HG02610 (cell line): ENCODE data around the gene ADGRG6.

Experiments
- ATAC-seq: cut with Tn5 transposase; IDR thresholded peaks from one replicate; pipeline ENCODE4 v1.9.1; 2021; ENCODE audit warnings: mild to moderate bottlenecking, moderate library complexity; ENCODE audit not compliant: unreplicated experiment

The ADGRG6 gene

DNA sequence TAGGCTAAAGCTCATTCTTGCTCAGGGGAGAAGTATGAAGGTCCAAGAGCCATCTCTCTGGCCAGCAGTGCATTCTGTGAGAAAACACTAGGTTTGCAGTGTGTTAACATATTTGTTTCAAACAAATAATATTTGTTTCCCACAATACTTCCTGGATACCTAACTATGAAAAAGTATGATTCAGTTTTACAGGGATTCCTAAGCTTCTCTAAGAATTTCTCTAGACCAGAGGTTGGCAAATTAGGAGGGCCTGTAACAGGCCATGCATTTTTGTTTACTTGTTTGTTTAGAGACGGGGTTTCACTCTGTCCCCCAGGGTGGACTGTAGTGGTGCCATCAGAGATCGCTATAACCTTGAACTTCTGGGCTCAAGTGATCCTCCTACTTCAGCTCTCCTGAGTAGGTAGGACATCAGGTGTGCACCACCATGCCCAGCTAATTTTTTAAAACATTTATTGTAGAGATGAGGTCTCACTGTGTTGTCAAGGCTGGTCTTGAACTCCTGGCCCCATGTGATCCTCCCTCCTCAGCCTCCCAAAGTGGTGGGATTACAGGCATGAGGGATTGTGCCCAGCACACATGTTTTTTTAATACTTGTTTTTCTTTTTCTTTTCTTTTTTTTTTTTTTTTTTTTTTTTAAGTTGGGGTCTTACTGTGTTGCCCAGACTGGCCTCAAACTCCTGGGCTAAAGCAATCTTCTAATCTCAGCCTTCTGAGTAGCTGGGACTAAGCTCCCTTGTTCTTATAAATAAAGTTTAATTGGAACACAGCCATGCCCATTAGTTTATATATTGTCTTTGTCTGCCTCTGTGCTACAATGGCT lies 71.7 kb downstream of the ADGRG6 start:
- no peak for ATAC-seq

DNA sequence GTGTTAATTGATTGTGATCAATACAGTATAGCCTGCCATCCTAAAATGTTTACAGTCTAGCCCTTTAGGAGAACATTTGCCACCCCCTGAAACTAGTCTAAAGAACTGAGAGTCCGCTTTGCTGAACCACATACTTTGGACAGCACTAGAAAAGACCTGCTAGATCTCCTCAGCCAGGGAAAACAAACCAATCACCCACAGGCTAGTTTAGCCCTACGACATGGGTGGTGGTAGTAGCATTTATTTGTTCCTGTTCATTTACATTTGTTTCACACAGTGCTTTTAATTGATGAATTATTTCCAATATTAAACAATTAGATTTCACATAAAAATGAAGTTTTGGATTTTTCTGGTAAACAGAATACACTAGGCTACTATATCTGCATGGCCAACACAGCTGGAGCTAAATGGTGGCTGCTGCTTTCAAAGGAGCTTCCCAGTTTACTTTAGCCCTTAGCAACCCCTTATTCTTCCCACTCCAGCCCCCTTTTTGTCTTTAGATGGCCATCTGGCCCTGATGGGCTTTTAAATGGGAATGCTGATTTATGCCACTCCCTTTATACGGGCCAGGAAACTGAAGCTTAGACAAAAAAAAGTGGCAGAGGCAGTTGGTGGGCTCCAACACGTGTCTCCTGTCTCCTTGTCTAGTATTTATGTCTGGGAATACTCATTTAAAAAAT lies 72.4 kb downstream of the ADGRG6 start:
- no peak for ATAC-seq

DNA sequence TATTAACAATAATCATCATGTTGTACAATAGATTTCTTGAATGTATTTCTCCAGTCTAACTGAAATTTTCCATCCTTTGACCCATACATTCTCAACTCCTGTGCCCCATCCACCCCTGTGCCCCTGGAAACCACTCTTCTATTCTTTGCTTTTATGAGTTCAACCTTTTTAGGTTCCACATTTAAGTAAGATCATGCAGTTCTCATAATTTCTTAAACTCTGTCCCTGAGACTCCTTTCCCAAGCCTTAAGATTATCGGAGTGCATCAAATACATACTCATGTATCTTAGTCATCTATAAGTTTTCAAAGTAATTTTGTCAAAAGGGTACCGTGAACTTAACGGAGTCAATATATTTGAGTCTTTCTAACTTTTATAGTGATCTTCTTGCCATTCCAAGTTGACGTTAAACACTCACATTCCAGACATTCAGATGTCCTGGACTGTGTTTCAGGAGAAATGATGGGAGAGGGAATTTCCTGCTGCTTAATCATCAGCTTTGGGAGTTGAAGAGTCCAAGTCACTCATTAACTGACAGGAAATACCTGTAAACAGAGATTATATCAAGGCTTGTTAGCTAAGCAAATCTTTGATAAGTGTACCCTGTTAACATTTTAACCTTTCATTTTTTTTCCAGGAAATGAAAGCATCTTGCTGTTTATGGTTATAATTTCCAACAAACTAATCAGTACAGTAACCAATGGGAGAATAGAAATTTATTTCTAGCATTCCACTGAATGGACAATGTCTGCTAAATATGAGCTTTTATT lies 73.3 kb downstream of the ADGRG6 start:
- ATAC-seq = no peak

DNA sequence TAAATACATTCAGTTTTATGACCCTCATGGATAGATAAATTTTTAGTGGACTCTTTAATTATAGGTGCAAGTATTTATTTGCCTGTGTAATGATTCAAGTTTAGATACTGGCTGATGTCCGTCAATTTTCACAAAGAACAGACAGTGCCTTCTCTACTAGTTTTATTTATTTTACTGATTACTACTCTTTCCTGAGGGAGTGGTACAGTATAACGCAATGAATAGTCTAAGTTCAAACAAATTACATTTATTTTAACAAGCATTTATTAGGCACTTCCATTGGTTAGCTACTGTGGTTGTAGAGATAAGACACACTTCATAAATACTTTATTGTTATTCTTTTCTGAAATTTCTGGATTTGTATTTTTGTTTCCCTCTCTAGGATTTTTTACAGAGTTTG lies 74.3 kb downstream of the ADGRG6 start:
- no peak for ATAC-seq

DNA sequence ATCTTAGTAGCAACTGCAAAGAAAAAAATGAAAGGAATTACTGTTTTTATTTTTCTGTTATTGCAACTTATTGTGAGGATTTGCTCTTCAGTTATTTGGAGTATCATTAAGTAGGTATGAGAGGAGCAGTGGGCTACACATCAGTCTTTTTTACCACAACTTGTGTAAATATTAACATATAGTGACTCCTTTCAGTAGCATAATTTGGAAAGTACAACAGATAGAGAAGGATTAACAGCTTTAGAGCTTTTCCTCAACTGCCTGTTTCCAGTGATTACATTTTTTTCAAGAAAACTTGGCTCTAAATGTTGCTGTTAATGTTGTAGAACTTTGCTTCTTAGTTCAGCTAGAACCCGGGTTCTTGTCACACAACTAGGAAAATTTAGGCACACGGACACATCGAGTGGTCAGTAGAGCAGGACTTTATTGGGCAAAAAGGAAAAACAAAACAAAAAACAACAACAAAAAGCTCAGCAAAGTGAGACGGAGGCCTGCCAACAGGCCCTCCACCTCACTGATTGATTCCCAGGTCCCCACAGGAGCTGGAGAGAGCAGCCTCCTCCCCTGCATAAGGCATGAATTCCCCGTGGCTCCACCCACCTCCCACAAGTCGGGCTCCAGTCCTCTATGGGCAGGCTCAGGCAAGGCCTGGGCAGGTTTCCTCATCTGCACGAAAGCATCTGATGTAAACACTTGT lies 75.1 kb downstream of the ADGRG6 start:
- ATAC-seq = no peak

DNA sequence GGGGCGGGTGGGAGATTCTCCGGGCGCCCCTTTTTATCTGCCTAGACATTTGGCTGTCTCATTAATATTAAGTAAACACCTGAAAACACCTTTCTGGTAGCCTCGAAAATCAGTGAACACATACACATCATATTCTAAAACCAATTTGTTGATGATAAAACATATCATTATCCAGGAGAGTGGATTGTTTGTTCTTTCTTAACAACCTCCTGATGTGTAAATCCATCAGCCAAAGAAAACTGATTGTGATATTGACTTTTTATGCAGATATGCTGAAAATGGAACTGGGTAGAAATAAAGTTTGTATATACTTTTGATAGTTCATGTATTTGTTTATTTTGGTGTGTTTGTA lies 75.7 kb downstream of the ADGRG6 start:
- ATAC-seq = no peak

DNA sequence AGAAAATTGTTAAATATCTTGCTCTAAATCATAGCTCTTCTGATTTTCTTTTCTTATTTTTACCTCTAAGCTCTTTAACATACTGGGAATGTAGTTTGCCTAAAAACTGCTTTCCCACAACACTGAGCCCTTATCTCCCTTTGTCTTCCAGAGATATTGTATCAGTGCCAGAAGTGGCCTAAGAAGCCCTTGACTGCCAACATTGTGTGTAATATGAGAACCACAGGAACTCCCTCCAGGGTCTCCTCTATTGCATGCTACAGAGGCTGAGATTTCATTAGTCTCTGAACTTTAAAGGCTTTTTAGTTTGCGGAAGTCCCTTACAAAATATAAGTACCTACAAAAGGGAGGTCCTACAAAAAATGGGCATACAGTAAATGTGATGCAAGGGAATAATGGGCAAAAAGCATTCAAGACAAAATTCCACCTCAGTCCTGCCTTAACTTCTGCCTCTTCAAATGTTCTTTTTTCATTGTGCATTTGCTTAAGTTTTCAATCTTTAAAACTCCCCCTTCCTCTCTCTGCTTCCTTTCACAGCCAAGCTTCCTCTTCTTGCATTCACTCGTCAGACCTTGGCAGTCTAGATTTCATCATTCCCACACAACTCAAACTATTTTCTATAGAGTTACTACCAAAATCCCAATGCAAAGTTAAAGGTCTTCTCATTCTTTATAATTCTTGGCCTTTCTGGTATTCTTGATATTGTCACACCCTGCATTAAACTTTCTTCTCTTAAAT lies 76.5 kb downstream of the ADGRG6 start:
- no peak for ATAC-seq

DNA sequence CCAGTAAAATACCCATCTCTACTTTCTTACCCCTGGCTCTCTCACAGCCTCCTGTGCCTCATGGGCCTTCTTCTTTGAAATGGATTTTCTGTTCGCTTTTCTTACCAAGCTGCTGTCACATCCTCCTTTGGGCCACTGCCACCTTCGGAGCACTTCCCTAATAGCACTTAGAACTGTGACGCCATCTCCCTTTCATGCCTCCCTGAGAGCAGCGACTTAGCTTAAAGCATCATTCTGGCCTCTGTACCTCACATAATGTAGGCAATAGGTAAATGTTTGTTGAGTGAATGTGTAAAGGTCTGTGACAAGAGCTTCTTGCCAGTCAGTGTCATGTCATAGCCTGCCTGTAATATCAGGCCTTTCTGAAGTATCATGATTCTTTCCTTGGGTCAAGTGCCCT lies 78.8 kb downstream of the ADGRG6 start:
- ATAC-seq = no peak

DNA sequence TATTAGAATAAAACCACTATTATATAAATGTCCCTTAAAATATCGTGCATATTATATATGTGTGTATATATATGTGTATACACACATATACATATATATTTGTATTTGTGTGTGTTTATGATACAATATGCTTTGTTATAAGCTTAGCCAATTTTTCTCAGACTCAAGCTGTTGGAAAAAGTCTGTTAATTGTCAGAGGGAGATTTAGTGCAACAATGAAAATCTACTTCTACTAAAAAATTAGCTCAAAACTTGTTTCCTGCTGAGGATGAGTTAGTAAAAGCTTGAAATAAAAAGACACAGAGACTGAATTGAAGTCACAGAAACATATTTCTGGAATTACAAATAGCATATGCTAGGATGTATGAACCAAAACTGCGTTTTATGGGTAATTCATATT lies 79.4 kb downstream of the ADGRG6 start:
- ATAC-seq = no peak

DNA sequence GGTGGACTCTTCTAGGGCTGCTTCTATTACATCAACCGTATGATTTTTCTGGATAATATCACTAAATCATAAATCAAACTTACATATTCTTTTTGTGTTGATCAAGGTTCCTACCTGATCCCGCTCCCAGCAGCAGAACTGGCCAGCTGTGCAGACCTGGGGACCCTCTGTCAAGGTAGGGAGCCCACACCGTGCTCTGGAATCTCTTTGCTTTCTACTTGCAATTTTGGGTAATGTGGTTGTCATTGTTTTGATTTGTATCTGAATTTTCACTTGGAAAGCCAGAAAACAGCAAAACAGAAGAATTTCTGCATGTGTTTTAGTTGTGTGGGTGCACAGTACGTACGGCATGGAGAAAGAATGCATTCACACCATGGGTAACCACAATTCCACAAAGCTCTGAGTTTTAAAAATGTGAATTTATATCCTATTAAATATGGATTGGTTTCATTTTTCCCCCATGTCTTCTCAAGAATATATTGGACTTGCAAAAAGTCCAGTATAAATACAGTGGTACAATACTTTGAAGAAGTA lies 80.1 kb downstream of the ADGRG6 start:
- no peak for ATAC-seq

DNA sequence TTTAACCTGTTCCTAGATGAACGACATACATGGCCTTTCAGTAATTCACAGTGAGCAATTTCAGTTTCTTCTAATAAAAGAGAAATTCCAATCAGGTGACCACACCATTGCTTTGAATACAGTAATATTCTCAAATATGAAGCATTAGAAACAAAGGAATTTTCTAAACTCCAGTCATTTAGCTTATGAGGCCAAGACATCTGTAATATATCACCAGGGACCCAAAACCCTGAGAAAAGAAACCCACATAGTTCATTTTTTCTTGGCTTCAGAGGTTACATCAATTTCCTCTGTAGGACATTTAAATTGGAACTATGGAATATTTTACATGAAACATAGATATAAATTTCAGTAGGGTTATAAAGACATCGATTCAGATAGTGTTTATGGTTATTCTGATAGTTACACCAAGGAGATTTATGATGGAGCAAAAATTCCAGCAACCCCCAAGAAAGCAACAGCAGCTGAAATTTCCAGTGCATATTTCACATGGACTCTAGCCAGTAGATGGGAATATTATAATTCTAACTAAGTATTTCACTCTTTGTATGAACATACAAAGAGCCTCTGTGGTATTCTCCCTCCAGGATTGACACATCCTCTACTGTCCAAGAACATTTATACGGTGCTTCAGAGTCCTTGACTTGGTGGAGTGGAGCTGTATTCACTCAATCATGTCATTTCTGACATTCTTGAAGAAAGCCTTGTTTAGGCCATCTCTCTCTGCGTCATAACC lies 82.9 kb downstream of the ADGRG6 start:
- ATAC-seq = no peak

DNA sequence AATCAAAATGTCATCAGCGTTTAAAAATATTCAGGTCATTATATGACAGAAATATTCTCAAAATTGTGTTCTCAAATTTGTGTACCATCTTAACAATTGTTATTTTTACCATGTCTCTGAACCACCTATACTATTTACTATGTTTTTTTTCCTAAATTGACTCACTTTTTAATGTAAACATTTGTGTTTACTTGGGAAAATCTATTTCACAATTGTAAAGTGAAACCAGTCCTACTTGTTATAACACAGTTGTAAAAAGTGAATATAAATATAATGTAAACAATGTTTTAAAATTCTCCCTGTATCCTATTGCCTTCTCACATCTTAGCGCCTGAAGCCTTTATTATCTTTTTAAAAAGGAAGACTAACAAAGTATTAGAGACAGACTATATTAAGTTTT lies 83.5 kb downstream of the ADGRG6 start:
- ATAC-seq = no peak

DNA sequence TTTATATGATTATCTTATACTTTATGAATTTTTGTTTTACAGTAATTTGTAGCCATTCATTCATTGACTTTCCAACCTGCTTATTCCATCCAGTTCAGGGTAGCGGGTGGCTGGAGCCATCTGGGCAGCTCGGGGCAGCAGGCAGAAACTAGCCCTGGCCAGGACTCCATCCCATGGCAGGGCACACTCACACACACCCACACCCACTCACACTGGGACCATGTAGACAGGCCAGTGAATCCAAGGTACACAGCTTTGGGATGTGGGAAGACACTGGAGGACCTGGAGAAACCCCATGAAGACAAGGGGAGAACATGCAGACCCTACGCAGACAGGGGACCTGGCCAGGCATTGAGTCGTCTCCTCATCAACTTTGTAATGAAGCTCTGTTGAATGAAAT lies 84.8 kb downstream of the ADGRG6 start:
- ATAC-seq = no peak

DNA sequence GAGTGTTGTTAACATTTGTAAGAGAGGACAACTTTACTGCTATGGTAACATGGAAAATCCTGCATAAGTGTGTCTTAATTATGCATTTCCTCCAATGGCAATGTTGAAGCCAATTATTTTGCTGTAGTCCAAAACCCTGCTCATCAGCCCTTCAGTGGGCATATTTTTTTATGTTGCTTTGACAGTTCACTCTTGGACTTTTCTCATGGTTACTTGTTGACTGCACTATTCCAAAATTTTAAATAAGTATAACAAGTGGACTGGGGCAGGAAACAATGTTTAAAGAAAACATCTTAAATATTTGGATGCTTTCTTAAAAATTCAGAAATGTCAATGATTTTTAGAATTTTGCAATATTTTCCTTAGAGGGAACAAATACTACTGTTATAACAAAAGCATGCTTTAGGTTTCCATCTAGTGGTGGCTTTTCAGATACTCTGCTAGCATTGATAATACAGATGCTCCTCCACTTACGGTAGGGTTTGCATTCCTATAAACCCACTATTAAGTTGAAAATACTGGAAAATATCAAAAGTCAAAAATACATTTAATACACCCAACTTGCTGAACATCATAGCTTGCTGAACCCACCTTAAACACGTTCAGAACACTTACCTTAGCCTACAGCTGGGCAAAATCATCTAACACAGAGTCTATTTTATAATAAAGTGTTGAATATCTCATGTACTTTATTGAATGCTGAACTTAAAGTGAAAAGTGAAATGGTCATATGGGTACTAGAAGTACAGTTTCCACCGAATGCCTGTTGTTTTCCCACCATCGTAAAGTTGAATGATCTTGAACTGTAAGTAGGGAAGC lies 86.4 kb downstream of the ADGRG6 start:
- peak; percentile 64 for ATAC-seq

DNA sequence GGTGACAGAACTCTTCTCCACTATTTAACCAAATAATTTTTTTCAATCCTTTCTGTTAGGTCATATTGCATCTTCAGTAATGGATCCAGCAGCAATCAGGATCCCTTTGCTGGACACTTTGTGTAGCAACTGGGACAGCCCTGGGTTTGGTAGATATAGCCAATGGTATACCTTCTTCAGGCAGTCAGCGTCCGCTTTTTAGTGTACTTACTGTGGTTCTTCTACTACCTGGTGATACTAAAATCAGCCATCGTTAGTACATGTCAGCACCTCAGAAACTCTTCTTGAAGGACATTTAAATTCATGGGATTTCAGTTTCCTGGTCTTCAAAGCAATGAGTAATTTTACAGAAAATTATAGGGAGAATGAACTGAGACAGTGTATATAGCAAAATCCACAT lies 93.5 kb downstream of the ADGRG6 start:
- peak; percentile 17 for ATAC-seq

DNA sequence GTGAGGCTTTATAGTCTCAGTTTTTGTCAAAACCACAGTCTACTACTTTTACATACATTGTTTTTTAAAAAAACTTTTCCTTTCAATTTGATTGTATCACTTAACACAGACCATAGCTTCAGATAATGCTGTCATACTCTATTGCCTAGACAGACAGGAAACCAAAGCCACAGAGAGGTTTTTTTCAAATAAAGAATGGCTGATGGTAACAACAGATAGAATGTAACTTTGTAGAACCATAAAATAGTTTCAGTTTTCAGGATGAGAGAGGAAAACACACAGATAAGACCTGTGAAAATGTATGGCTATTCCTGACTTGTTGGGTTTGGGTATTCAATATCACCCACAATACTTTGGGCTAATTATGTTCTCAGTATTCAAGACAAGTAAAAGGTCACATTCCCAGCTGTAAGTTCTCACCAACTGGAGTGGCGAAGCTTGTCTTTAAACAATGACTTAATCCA lies 94.0 kb downstream of the ADGRG6 start:
- ATAC-seq = peak; percentile 99

DNA sequence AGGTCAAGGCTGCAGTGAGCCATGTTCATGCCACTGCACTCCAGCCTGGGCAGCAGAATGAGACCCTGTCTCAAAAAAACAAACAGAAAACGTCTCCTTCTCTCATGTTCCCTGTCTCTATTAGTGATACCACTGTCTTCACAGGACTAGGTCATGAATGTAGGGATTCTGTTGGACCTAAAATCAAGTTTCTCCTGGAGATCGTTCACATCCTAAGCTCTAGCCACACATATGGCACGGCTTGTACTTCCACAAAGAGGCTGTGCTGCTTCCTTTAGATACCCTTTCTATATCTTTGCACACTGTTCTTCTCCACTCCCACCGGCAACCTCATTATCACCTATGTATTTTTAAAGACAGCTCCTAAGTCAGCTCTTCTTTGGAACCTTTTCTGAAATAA lies 96.5 kb downstream of the ADGRG6 start:
- no peak for ATAC-seq

DNA sequence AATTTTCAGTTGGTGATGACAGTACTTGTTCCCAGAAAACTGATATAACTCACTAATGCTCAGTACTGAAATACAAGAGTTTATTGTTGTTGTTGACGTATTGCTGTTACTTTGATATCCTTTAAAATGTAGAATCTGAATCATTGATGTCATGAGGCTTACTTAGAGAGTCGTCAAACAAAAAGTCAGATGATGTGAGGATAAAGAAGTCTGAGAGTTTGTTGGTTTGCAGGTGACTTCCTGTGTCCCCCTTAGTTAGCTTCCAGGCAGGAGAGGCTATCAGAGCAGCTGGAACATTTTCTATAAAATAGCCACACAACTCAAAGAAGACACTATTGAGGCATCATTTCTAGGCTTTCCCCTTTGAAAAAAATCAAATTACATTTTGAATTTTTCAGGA lies 97.9 kb downstream of the ADGRG6 start:
- no peak for ATAC-seq

DNA sequence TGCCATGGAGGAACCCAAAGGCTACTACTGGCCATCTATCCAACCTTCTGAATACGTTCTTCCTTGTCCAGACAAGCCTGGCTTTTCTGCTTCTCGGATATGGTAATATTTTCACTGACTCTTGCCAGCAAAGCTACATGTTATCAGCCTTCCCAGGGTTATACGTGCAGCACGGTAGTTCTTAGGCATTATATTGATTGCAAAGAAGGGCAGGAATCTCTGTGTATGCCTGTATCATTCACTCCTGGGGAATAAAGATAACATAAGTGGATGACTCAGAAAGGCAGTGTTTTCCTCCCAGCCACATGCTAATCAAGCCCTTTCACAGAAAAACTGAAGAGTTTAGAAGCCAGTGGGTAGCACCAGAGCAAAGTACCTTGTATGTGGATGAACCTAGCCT lies 98.7 kb downstream of the ADGRG6 start:
- no peak for ATAC-seq
